ENCODE measurements around the gene RHOT2.

RHOT2 gene

GRCh38 chr16:634051-634670, 33.8 kb upstream of the RHOT2 start:
- Histone ChIP-seq H3K4me3 (ENCODE audit: low read length in 2 of 2) (no peak overlapping the region), H3K4me1 (ENCODE audit: control insufficient read depth, insufficient read depth, low read length) (peaks cover 36% of the 10 kb centered on the region), H3K36me3 (ENCODE audit: control insufficient read depth in 2 of 2, insufficient read depth in 2 of 2, low read length in 2 of 2) (no peaks in the 10 kb centered on the region), H3K9me3 (ENCODE audit: control insufficient read depth in 2 of 2, low read length in 2 of 2) (no peaks in the 10 kb centered on the region), H3K27me3 (ENCODE audit: control insufficient read depth in 1 of 2, insufficient read depth in 2 of 2, low read length in 2 of 2) (peaks cover 2 to 6% of the 10 kb centered on the region in 2 donors), H3K9ac (ENCODE audit: low read length in 2 of 2) (no peak overlapping the region), H3K27ac (ENCODE audit: low read length) (no peak overlapping the region)

GRCh38 chr16:634996-635395, 32.9 kb upstream of the RHOT2 start:
- H3K27ac ChIP-seq (ENCODE audit: low read length): no peak overlapping the region
- H3K4me3 ChIP-seq (ENCODE audit: low read length in 2 of 2): peak overlapping the region in 1 of 2 donors; percentile 94
- no peaks in the 10 kb centered on the region for H3K9me3 ChIP-seq (ENCODE audit: control insufficient read depth in 2 of 2, low read length in 2 of 2)
- peaks cover 2 to 6% of the 10 kb centered on the region in 2 donors for H3K27me3 ChIP-seq (ENCODE audit: control insufficient read depth in 1 of 2, insufficient read depth in 2 of 2, low read length in 2 of 2)
- H3K4me1 ChIP-seq (ENCODE audit: control insufficient read depth, insufficient read depth, low read length): peaks cover 34% of the 10 kb centered on the region
- peak overlapping the region in 1 of 2 donors; percentile 93 for H3K9ac ChIP-seq (ENCODE audit: low read length in 2 of 2)
- no peaks in the 10 kb centered on the region for H3K36me3 ChIP-seq (ENCODE audit: control insufficient read depth in 2 of 2, insufficient read depth in 2 of 2, low read length in 2 of 2)

- Histone ChIP-seq H3K9me3 (ENCODE audit: control insufficient read depth in 2 of 2, low read length in 2 of 2) (no peaks in the 10 kb centered on the region), H3K9ac (ENCODE audit: low read length in 2 of 2) (peak overlapping the region; percentile 42 to 93), H3K27me3 (ENCODE audit: control insufficient read depth in 1 of 2, insufficient read depth in 2 of 2, low read length in 2 of 2) (peaks cover 0 to 6% of the 10 kb centered on the region in 2 donors), H3K36me3 (ENCODE audit: control insufficient read depth in 2 of 2, insufficient read depth in 2 of 2, low read length in 2 of 2) (no peaks in the 10 kb centered on the region), H3K4me1 (ENCODE audit: control insufficient read depth, insufficient read depth, low read length) (peaks cover 28% of the 10 kb centered on the region), H3K4me3 (ENCODE audit: low read length in 2 of 2) (peak overlapping the region; percentile 94 to 97), H3K27ac (ENCODE audit: low read length) (peak overlapping the region; percentile 95)
Measured at GRCh38 chr16:635573-636205, 32.2 kb upstream of the RHOT2 start.

- H3K36me3 ChIP-seq (ENCODE audit: control insufficient read depth in 2 of 2, insufficient read depth in 2 of 2, low read length in 2 of 2): no peaks in the 10 kb centered on the region
- peaks cover 30% of the 10 kb centered on the region for H3K4me1 ChIP-seq (ENCODE audit: control insufficient read depth, insufficient read depth, low read length)
- H3K9me3 ChIP-seq (ENCODE audit: control insufficient read depth in 2 of 2, low read length in 2 of 2): no peaks in the 10 kb centered on the region
- H3K4me3 ChIP-seq (ENCODE audit: low read length in 2 of 2): peak within 1 kb of the TSS; percentile 94 to 97
- H3K27ac ChIP-seq (ENCODE audit: low read length): peak within 1 kb of the TSS; percentile 95
- H3K9ac ChIP-seq (ENCODE audit: low read length in 2 of 2): peak within 1 kb of the TSS; percentile 93 to 97
- H3K27me3 ChIP-seq (ENCODE audit: control insufficient read depth in 1 of 2, insufficient read depth in 2 of 2, low read length in 2 of 2): peaks cover 0 to 4% of the 10 kb centered on the region in 2 donors
Measured at GRCh38 chr16:636206-637080, 31.5 kb upstream of the RHOT2 start, which contains the start of gene METTL26. METTL26 (minus strand) TSS chr16:636305; CDS start chr16:636290, 15 bp downstream.

GRCh38 chr16:637081-638018, 30.6 kb upstream of the RHOT2 start:
- Histone ChIP-seq H3K27ac (ENCODE audit: low read length) (peak overlapping the region; percentile 95), H3K36me3 (ENCODE audit: control insufficient read depth in 2 of 2, insufficient read depth in 2 of 2, low read length in 2 of 2) (no peaks in the 10 kb centered on the region), H3K9ac (ENCODE audit: low read length in 2 of 2) (peak overlapping the region in 1 of 2 donors; percentile 93), H3K4me3 (ENCODE audit: low read length in 2 of 2) (peak overlapping the region; percentile 94 to 97), H3K4me1 (ENCODE audit: control insufficient read depth, insufficient read depth, low read length) (peaks cover 33% of the 10 kb centered on the region), H3K27me3 (ENCODE audit: control insufficient read depth in 1 of 2, insufficient read depth in 2 of 2, low read length in 2 of 2) (peaks cover 0 to 1% of the 10 kb centered on the region in 2 donors), H3K9me3 (ENCODE audit: control insufficient read depth in 2 of 2, low read length in 2 of 2) (no peaks in the 10 kb centered on the region)

GRCh38 chr16:638034-638543, 29.8 kb upstream of the RHOT2 start:
- H3K9me3 ChIP-seq (ENCODE audit: control insufficient read depth in 2 of 2, low read length in 2 of 2): no peaks in the 10 kb centered on the region
- H3K36me3 ChIP-seq (ENCODE audit: control insufficient read depth in 2 of 2, insufficient read depth in 2 of 2, low read length in 2 of 2): no peaks in the 10 kb centered on the region
- H3K4me3 ChIP-seq (ENCODE audit: low read length in 2 of 2): peak overlapping the region in 1 of 2 donors; percentile 22
- no peaks in the 10 kb centered on the region for H3K27me3 ChIP-seq (ENCODE audit: control insufficient read depth in 1 of 2, insufficient read depth in 2 of 2, low read length in 2 of 2)
- H3K27ac ChIP-seq (ENCODE audit: low read length): no peak overlapping the region
- no peak overlapping the region for H3K9ac ChIP-seq (ENCODE audit: low read length in 2 of 2)
- peaks cover 41% of the 10 kb centered on the region for H3K4me1 ChIP-seq (ENCODE audit: control insufficient read depth, insufficient read depth, low read length)

- Histone ChIP-seq H3K9ac (ENCODE audit: low read length in 2 of 2) (no peak overlapping the region), H3K27me3 (ENCODE audit: control insufficient read depth in 1 of 2, insufficient read depth in 2 of 2, low read length in 2 of 2) (no peaks in the 10 kb centered on the region), H3K9me3 (ENCODE audit: control insufficient read depth in 2 of 2, low read length in 2 of 2) (no peaks in the 10 kb centered on the region), H3K4me1 (ENCODE audit: control insufficient read depth, insufficient read depth, low read length) (peaks cover 43% of the 10 kb centered on the region), H3K36me3 (ENCODE audit: control insufficient read depth in 2 of 2, insufficient read depth in 2 of 2, low read length in 2 of 2) (no peaks in the 10 kb centered on the region), H3K27ac (ENCODE audit: low read length) (no peak overlapping the region), H3K4me3 (ENCODE audit: low read length in 2 of 2) (no peak overlapping the region)
Measured at GRCh38 chr16:638836-639235, 29.1 kb upstream of the RHOT2 start.

- H3K27me3 ChIP-seq (ENCODE audit: control insufficient read depth in 1 of 2, insufficient read depth in 2 of 2, low read length in 2 of 2): no peaks in the 10 kb centered on the region
- H3K27ac ChIP-seq (ENCODE audit: low read length): peak overlapping the region; percentile 83
- no peak overlapping the region for H3K9ac ChIP-seq (ENCODE audit: low read length in 2 of 2)
- H3K9me3 ChIP-seq (ENCODE audit: control insufficient read depth in 2 of 2, low read length in 2 of 2): no peaks in the 10 kb centered on the region
- no peaks in the 10 kb centered on the region for H3K36me3 ChIP-seq (ENCODE audit: control insufficient read depth in 2 of 2, insufficient read depth in 2 of 2, low read length in 2 of 2)
- H3K4me1 ChIP-seq (ENCODE audit: control insufficient read depth, insufficient read depth, low read length): peaks cover 32% of the 10 kb centered on the region
- H3K4me3 ChIP-seq (ENCODE audit: low read length in 2 of 2): no peak overlapping the region
Measured at GRCh38 chr16:640614-641013, 27.3 kb upstream of the RHOT2 start.

- Histone ChIP-seq H3K27ac (ENCODE audit: low read length) (peak within 1 kb of the TSS; percentile 83), H3K4me1 (ENCODE audit: control insufficient read depth, insufficient read depth, low read length) (peaks cover 38% of the 10 kb centered on the region), H3K36me3 (ENCODE audit: control insufficient read depth in 2 of 2, insufficient read depth in 2 of 2, low read length in 2 of 2) (no peaks in the 10 kb centered on the region), H3K9me3 (ENCODE audit: control insufficient read depth in 2 of 2, low read length in 2 of 2) (no peaks in the 10 kb centered on the region), H3K9ac (ENCODE audit: low read length in 2 of 2) (peak within 1 kb of the TSS; percentile 76 to 83), H3K4me3 (ENCODE audit: low read length in 2 of 2) (peak within 1 kb of the TSS; percentile 69 to 80), H3K27me3 (ENCODE audit: control insufficient read depth in 1 of 2, insufficient read depth in 2 of 2, low read length in 2 of 2) (no peaks in the 10 kb centered on the region)
Measured at GRCh38 chr16:641326-642188, 26.4 kb upstream of the RHOT2 start, which contains the start of gene MCRIP2. MCRIP2 (plus strand) TSS chr16:641828; CDS start chr16:641992, 164 bp downstream.
